IPS-NIHi7 (cell line): ENCODE results near the gene PPEF2.

Experiments
- DNase-seq: peaks from one replicate; pipeline ENCODE4 v3.0.0; 2012; ENCODE audit warnings: mixed read lengths; ENCODE audit errors: extremely low spot score

Gene PPEF2

GRCh38 chr4:75831856-75832405 is 70.3 kb downstream of the PPEF2 start:
- no peak for DNase-seq

- DNase-seq, result no peak
Measured at GRCh38 chr4:75830906-75831305, 71.3 kb downstream of the PPEF2 start.

- no peak for DNase-seq
Measured at GRCh38 chr4:75823812-75824211, 78.4 kb downstream of the PPEF2 start.

GRCh38 chr4:75822416-75822815 is 79.8 kb downstream of the PPEF2 start:
- DNase-seq, result no peak

- no peak for DNase-seq
Measured at GRCh38 chr4:75821966-75822365, 80.3 kb downstream of the PPEF2 start.

- no peak for DNase-seq
Measured at GRCh38 chr4:75821216-75821615, 81.0 kb downstream of the PPEF2 start.

- DNase-seq, result no peak
Measured at GRCh38 chr4:75820676-75821075, 81.6 kb downstream of the PPEF2 start.

GRCh38 chr4:75820197-75820596 is 82.1 kb downstream of the PPEF2 start:
- no peak for DNase-seq

GRCh38 chr4:75819121-75819520 is 83.1 kb downstream of the PPEF2 start:
- no peak for DNase-seq

GRCh38 chr4:75817901-75818300 is 84.4 kb downstream of the PPEF2 start:
- no peak for DNase-seq
